Mononuclear cell (primary cell): ENCODE measurements around the gene PMPCA. TPM values are rescaled to one million over a fixed set of nuclear protein-coding genes. Genes with fewer than 3 reads are reported as not detected.
"Not testable (repeated sequence)": the region's sequence is repeated elsewhere in the genome, so short reads cannot be mapped to it uniquely, and the experiment has no call there.

Source experiments
- H3K27me3 ChIP-seq: 2 replicates; pipeline ENCODE4 v1.6.0; 2011; ENCODE audit warnings: low read length, control low read depth; ENCODE audit not compliant: insufficient read depth
- H3K4me1 ChIP-seq: 2 replicates; pipeline ENCODE4 v1.5.1; 2011; ENCODE audit warnings: mild to moderate bottlenecking, low read length, control low read depth; ENCODE audit not compliant: insufficient read depth
- H3K4me3 ChIP-seq: 2 replicates; pipeline ENCODE4 v1.5.1; 2011; ENCODE audit warnings: mild to moderate bottlenecking, low read length, moderate library complexity
- H3K9me3 ChIP-seq: 2 replicates; pipeline ENCODE4 v1.5.1; 2011; ENCODE audit warnings: low read depth, mild to moderate bottlenecking, control low read depth, low read length
- total RNA-seq: library from RNA; depleted of rRNA; stranded (reverse); fragments of >200 nt; gene quantifications from one replicate; pipeline ENCODE4 v1.2.3, GENCODE V29; 2012

PMPCA gene
- total RNA-seq, 1 donor, result 36.6 TPM

DNA sequence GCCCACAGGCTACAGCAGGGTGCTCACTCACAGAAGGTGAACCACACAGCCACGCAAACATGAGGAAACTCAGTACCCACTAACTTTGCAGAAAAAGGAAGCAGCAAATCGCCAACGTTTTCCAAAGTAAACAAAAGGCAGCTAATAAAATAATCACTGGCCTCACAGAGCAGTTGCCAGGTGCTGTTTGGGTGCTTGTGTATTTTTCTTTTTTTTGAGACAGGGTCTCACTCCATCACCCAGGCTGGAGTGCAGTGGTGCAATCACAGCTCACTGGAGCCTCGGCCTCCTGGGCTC lies 14.3 kb upstream of the PMPCA start:
- Histone ChIP-seq H3K4me3 (no peak overlapping the region), H3K4me1 (peaks cover 27% of the 10 kb centered on the region), H3K27me3 (no peaks in the 10 kb centered on the region), H3K9me3 (no peaks in the 10 kb centered on the region)

DNA sequence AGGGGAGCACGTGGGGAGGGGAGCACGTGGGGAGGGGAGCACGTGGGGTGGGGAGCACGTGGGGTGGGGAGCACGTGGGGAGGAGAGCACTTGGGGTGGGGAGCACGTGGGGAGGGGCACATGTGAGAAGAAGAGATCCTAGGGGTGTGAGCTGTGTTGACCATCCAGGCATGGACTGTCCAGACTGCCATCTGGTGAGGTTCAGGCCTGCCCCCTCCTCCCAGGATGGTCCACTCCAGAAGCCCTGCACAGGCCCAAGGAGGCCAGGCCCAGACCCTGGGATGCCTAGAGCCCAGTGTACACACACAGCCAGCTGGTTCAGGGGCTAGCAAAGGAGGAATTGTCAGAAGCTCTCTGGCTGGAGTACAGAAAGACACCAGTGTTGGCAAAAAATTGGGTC lies 12.8 kb upstream of the PMPCA start:
- Histone ChIP-seq H3K4me3 (no peak overlapping the region), H3K9me3 (no peaks in the 10 kb centered on the region), H3K27me3 (no peaks in the 10 kb centered on the region), H3K4me1 (peaks cover 27% of the 10 kb centered on the region)

DNA sequence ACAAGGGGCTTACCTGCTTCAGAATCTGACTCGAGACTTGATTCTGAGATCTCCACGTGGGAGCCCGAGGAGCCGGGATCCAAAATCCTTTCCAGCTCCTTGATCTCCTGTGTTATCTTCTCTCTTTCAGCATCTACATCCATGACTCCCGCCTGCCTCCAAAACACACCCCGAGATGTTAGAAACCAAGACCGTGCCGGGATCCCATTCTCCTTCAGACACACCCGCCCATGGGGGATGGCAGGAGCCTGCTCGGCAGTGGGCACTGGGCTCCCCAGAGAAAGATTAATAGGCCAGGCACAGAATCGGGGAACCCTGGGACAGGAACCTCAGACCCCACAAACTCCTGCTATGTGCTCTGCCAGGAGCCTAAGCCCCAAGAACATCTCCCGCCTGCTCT lies 12.2 kb upstream of the PMPCA start:
- Histone ChIP-seq H3K27me3 (no peaks in the 10 kb centered on the region), H3K4me1 (peaks cover 27% of the 10 kb centered on the region), H3K9me3 (no peaks in the 10 kb centered on the region), H3K4me3 (no peak overlapping the region)

DNA sequence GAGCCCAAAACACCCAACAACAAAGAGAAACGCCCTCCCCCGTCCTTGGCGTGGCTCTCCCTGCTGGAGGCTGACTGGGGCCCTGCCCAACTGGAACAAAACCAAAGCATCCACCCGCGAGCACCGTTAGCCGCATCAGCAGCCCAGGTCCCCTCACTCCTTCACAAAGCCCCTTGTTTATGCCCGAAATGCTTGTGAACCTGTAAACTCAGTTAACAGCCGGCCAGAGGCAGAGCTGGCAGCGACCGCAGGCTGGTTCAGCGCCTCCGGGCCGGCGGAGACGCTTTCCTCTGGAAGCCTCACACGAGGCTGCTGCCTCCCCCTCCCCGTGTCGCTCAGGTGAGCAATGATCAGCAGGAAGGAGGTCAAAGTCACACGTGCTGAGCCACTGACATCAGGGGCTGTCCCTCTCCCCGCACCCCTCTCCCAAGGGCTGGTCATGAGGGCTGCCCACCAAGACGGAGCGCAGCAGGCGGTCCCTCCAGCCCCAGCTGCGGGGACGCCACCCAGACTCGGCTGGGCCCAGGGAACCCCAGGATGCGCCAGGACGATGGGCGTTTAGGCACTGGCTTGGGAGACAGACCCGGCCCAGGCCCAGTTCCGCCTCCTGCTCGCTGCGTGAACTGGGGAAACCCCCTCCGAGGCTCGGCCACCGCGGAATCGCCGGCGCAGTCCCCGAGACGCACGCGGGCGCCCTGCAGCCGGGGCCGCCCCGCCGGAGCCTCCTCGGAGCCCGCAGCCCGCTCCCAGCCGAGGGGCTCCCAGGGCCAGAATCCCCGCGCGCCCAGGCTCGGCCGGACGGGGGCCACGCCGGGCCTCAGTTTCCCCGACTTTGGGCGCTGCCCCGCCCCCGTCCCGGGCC lies 11.1 kb upstream of the PMPCA start:
- Histone ChIP-seq H3K27me3 (no peaks in the 10 kb centered on the region), H3K4me3 (peak overlapping the region; percentile 69), H3K4me1 (peaks cover 39% of the 10 kb centered on the region), H3K9me3 (no peaks in the 10 kb centered on the region)

DNA sequence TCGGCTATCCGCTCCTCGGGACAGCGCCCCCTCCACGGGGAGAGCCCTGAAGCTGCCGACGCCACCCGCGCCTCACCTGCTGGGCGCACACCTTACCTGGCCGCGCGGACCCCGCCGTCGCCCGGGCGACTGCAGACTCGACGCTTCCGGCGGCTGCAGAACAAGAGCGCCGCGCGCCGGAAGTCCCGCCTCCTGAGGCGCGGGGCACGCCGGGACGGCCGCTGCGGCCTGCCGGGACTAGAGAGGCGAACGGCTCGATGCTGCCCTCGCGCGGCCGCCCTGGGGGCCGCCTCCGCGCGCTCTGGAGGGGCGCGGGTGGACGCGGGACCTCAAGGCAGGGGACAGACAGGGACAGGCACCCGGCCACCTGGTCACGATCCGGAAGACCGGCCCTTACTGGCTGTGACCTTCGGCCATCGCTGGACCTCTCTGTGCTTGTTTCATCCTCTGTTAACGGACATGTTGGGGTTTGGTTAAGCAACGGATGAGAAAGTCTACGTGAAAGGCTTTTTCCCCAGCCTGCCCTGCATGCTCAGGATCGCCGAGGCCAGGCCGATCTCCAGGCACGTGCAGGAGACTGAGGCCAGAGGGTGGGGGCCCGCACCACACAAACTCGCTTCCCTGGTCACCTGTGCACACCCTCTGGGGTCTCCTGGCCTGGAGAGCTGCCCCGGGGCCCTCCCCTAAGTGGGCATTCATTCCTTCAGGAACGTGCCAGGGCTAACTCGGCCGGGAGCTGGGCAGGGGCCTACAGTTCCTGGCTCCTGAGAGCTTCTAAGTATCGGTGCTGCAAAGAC lies 10.2 kb upstream of the PMPCA start, which contains the start of gene SNAPC4:
SNAPC4 (minus strand) TSS at position 133 of the 797 bp plus-strand sequence. CDS start 1,742 bp downstream, outside the sequence.
- H3K9me3 ChIP-seq, result no peaks in the 10 kb centered on the region
- peak within 1 kb of the TSS; percentile 69 for H3K4me3 ChIP-seq
- no peaks in the 10 kb centered on the region for H3K27me3 ChIP-seq
- peaks cover 47% of the 10 kb centered on the region for H3K4me1 ChIP-seq

DNA sequence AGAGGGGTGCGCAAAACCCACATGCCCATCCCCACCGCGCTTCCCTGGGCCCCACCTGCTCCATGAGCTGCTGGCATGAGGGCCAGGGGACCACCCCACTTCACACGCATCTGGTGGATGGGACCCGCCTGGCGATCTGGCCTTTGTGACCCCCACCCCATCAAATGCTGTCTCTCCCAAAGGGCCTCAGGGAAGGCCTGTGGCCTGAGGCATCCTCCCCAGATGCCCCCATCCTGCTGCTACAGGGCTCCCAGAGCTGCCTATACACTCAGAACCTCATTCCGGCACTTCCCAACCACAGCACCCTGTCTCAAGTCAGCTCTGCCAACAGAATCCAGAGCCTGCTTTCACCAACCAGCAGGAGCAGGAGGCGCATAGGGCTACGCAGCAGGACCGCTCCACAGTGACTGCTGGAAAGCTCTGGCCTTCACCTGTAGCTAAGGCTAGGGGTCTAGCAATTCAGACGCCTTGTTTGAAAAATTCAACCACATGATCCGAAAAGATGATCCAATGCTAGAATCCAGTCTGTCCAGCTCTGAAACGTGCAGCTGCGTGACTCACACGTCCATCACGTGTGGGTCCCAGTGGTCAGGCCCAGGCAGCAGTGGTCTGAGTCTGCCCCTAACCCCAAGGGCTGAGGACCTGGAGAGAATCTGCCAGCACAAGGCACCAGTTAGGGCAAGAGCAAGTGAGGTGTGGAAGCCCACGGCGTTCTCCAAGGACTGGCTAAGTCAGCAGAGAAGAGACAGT lies 9.1 kb upstream of the PMPCA start:
- Histone ChIP-seq H3K4me1 (peaks cover 50% of the 10 kb centered on the region), H3K4me3 (no peak overlapping the region)

DNA sequence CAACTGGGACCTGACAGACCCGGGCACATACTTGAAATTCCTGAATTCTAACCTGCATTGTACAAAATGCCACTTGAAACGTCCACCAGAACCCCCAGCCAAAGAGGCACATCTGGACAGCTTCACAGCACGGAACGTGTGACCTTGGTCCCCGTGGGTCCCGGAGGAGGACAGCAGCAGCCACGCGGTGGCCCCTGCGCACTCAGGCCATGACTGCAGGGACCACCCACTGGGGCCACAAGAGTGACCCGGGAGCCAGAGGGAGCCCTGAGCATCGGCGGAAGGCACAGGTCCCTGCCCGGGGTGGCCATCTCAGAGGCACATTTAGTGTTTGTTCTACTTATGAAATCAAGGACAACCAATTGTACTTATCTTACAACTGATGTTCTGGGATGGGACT lies 8.4 kb upstream of the PMPCA start:
- H3K4me1 ChIP-seq, result peaks cover 50% of the 10 kb centered on the region
- no peak overlapping the region for H3K4me3 ChIP-seq
- H3K27me3 ChIP-seq, result no peaks in the 10 kb centered on the region
- no peaks in the 10 kb centered on the region for H3K9me3 ChIP-seq

More for the DNA sequence above, 9.1 kb upstream of the PMPCA start:
- no peaks in the 10 kb centered on the region for H3K27me3 ChIP-seq
- H3K9me3 ChIP-seq, result no peaks in the 10 kb centered on the region

DNA sequence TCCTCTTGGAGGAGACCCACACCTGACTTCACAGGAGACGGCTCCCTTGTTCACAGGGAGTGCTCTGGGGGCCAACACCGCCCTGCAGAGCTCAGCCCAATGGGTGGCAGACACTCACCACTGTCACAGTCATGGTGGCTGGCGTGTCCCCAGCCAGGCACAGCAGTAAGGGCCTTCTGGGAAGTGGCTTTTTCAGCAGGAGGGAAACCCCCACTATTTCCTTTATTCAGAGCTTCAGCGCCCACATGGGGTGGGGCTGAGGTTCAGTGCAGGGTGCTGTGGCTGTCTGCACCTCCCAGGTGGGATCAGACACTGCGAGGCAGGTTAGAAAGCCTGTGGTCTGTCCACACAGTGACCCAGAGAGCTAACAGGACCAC lies 6.9 kb upstream of the PMPCA start:
- Histone ChIP-seq H3K4me1 (peaks cover 45% of the 10 kb centered on the region), H3K27me3 (no peaks in the 10 kb centered on the region), H3K4me3 (no peak overlapping the region), H3K9me3 (no peaks in the 10 kb centered on the region)

DNA sequence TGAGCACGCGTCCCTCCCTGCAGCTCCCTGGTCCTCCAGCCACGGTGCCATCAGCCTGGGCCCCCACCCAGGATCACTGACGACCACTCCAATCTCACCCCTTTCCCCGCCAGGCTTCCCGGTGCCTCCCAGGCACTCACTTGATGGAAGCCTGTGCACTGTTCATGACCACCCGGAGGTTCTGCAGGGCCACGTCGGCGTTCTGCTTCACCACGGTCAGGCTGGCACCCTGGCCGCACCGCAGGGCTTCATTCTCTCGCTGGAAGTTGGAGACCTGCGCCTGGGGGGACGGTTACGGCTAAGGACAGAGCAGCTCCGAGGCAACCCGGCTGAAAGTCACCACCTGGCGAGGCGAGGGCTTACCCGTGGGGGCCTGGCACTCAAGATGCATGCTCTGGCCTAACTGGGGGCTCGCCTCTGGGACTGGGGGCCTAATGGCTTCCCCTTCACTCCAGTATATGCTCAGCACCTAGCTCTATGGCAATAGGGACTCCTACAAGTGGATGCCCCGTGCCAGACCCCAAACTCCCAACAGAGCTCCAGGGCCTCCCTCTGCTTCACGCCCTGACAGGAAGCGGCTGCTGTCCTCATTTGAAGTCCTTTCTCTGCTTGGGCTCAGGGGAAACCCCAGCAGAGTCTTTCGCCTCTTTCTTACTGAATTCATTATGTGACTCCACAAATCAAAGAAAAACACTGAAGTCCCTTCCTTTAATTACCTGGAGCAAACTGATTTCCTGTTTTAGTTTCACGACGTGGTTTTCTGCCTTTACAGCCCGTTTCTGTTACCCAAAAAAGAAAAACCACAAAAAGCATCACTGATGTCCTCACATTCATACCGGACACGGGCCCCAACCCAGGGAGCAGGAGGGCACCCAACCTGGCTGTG lies 6.3 kb upstream of the PMPCA start:
- H3K4me1 ChIP-seq, result peaks cover 45% of the 10 kb centered on the region
- no peak overlapping the region for H3K4me3 ChIP-seq
- H3K9me3 ChIP-seq, result no peaks in the 10 kb centered on the region
- no peaks in the 10 kb centered on the region for H3K27me3 ChIP-seq

DNA sequence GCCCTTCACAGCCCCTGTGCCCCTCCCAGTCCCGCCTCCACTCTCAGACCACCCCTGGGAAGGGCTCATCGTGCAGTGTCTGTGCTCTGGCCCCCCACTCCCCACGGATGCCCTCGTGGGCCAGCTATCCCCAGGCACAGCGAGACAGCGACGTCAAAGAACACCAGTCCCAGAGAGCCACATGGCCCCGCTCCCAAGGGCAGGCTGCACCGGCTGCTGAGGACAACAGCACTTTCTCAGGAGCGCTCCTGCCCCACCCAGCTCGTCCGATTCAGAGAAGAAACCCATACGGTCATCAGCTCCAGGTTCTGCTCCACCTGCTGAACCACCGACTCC lies 5.7 kb upstream of the PMPCA start:
- no peaks in the 10 kb centered on the region for H3K9me3 ChIP-seq
- H3K4me3 ChIP-seq, result no peak overlapping the region
- peaks cover 45% of the 10 kb centered on the region for H3K4me1 ChIP-seq
- no peaks in the 10 kb centered on the region for H3K27me3 ChIP-seq

DNA sequence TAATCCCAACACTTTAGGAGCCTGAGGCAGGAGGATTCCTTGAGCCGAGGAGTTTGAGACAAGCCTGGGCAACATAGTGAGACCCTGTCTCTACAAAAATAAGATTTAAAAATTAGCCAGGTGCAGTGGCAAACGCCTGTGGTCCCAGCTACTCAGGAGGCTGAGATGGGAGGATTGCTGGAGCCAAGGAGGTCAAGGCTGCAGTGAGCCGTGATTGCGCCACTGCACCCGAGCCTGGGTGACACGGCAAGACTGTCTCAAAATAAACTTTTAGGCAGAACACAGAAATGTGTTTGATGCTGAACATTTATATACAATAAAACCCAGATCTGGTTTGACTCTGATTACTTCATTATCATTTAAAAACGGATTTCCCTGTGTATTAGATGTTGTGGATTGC lies 5.0 kb upstream of the PMPCA start:
- Histone ChIP-seq H3K27me3 (no peaks in the 10 kb centered on the region), H3K4me3 (no peak overlapping the region), H3K9me3 (no peaks in the 10 kb centered on the region), H3K4me1 (peaks cover 44% of the 10 kb centered on the region)

DNA sequence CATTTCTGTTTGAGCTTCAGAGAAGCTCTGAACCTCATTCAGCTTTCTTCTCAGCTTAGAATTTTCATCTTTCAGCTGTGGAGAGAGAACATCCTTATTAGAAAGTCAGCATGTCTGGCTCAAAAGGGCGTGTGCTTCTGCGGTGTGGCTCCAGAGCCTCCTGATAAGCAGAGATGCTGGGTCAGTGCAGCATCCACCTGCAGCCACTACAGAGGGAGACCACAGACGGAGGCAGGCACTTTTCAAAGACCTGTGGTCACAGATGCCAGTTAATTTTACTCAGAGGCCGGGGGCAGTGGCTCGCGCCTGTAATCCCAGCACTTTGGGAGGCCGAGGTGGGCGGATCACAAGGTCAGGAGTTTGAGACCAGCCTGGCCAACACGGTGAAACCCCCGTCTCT lies 4.6 kb upstream of the PMPCA start:
- H3K9me3 ChIP-seq, H3K4me3 ChIP-seq, H3K27me3 ChIP-seq: not testable (repeated sequence)
- peaks cover 41% of the 10 kb centered on the region for H3K4me1 ChIP-seq

DNA sequence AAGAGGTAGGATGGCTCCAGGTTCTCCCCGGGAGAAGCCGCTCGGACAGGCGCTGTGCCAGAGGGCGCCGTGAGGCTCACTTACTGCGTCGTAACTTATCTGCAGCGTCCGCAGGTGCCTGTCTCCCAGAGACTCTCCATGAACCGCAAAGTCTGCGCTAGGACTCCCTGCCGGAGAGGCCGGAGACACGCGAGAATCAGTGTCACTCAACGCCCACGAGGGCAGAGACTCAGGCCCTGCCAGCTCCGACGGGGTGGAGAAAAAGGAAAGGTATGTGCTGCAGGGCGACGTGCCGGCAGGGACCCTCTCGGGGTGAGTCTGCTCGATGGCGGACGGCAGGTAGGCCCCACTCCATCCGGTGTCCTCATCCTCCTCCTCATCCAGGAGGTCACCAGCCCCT lies 3.4 kb upstream of the PMPCA start:
- peaks cover 50% of the 10 kb centered on the region for H3K4me1 ChIP-seq
- H3K4me3 ChIP-seq, H3K9me3 ChIP-seq, H3K27me3 ChIP-seq: not testable (repeated sequence)

DNA sequence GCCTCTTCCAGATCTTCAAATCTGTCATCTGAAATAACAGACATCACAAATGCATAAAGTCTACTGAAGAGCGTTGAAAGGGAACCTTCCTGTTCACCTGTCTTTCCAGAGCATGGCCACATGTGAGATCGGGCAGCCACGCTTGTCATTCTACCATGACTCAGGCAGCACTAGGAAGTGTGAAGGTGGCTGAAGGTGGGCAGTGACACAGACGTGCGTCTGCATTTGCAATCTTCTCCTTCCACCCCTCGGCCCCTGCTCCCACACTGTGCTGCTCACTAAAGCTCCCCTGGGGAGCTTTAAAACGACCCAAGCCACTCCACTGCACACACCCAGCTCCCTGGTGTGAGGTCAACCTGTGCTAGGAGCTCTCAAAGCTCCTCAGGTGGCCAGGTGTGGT lies 2.5 kb upstream of the PMPCA start:
- H3K4me1 ChIP-seq, result peaks cover 50% of the 10 kb centered on the region

More for the DNA sequence above, 2.5 kb upstream of the PMPCA start:
- Histone ChIP-seq H3K27me3 (no peaks in the 10 kb centered on the region), H3K9me3 (no peaks in the 10 kb centered on the region), H3K4me3 (no peak overlapping the region)
